Measurements from ENCODE around the gene TRIM66.

Gene TRIM66

DNA sequence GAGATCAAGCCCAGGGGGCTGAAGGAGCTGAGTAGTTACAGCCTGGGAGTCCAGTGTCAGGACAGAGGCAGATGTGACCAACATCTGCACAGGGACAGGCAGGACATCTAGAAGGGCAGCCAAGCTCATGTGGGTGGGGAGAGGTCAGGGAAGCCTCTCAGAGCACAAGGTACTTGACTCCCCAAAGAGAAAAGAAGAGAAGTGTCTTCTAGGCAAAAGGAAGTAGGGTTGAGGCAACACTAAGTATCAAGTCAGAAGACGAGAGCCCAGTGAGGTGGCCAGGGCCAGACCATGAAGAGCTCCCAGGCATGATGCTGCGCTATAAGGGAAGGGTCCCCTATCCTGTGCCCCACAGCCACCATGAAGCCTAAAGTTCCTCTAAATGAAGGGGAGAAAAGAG, 21.7 kb upstream of the TRIM66 start:
- no peak for DNase-seq (ENCODE audit: low read depth in 1 of 2, low spot score in 1 of 2)
- TF ChIP-seq, protein P1, sequence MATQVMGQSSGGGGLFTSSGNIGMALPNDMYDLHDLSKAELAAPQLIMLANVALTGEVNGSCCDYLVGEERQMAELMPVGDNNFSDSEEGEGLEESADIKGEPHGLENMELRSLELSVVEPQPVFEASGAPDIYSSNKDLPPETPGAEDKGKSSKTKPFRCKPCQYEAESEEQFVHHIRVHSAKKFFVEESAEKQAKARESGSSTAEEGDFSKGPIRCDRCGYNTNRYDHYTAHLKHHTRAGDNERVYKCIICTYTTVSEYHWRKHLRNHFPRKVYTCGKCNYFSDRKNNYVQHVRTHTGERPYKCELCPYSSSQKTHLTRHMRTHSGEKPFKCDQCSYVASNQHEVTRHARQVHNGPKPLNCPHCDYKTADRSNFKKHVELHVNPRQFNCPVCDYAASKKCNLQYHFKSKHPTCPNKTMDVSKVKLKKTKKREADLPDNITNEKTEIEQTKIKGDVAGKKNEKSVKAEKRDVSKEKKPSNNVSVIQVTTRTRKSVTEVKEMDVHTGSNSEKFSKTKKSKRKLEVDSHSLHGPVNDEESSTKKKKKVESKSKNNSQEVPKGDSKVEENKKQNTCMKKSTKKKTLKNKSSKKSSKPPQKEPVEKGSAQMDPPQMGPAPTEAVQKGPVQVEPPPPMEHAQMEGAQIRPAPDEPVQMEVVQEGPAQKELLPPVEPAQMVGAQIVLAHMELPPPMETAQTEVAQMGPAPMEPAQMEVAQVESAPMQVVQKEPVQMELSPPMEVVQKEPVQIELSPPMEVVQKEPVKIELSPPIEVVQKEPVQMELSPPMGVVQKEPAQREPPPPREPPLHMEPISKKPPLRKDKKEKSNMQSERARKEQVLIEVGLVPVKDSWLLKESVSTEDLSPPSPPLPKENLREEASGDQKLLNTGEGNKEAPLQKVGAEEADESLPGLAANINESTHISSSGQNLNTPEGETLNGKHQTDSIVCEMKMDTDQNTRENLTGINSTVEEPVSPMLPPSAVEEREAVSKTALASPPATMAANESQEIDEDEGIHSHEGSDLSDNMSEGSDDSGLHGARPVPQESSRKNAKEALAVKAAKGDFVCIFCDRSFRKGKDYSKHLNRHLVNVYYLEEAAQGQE (IDR thresholded peaks at IDR 0.05; ENCODE audit: insufficient replicate concordance, low read depth) = no peak
- no peak for TF ChIP-seq GABPA (IDR thresholded peaks at IDR 0.05; ENCODE audit: low read depth)
- TF ChIP-seq POLR2AphosphoS5 (IDR thresholded peaks at IDR 0.05; ENCODE audit: low read depth) = no peak
- TF ChIP-seq, protein P2, sequence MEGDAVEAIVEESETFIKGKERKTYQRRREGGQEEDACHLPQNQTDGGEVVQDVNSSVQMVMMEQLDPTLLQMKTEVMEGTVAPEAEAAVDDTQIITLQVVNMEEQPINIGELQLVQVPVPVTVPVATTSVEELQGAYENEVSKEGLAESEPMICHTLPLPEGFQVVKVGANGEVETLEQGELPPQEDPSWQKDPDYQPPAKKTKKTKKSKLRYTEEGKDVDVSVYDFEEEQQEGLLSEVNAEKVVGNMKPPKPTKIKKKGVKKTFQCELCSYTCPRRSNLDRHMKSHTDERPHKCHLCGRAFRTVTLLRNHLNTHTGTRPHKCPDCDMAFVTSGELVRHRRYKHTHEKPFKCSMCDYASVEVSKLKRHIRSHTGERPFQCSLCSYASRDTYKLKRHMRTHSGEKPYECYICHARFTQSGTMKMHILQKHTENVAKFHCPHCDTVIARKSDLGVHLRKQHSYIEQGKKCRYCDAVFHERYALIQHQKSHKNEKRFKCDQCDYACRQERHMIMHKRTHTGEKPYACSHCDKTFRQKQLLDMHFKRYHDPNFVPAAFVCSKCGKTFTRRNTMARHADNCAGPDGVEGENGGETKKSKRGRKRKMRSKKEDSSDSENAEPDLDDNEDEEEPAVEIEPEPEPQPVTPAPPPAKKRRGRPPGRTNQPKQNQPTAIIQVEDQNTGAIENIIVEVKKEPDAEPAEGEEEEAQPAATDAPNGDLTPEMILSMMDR (IDR thresholded peaks at IDR 0.05; ENCODE audit: insufficient read depth, low read length) = no peak
- TF ChIP-seq SPI1 (IDR thresholded peaks at IDR 0.05; ENCODE audit: borderline replicate concordance, low read depth) = no peak
- Histone ChIP-seq H3K4me3 (replicated peaks; ENCODE audit: insufficient read depth, low read length) (no peak overlapping the region), H3K27ac (replicated peaks) (no peak overlapping the region), H3K27me3 (ENCODE audit: insufficient read depth, poor library complexity, severe bottlenecking) (no peaks in the 10 kb centered on the region)

DNA sequence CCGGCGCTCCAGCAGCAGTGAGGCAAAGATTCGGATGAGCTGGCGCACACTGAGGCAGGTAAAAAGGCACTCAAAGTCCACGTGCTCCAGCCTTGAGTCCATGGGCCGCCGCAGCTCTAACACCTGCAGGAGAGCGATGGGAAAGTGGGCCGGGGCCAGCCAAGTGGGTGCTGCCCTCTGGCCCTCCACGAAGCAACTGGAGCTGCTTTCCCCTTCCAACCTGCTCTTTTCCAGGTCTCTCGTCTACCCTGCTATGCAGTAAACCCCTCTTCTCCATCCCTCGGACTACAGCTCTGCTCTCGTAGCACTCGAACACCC, 20.1 kb upstream of the TRIM66 start:
- no peak for TF ChIP-seq GABPA (IDR thresholded peaks at IDR 0.05; ENCODE audit: low read depth)
- no peak for TF ChIP-seq SPI1 (IDR thresholded peaks at IDR 0.05; ENCODE audit: borderline replicate concordance, low read depth)
- TF ChIP-seq POLR2AphosphoS5 (IDR thresholded peaks at IDR 0.05; ENCODE audit: low read depth) = no peak
- TF ChIP-seq, protein P1 (IDR thresholded peaks at IDR 0.05; ENCODE audit: insufficient replicate concordance, low read depth) = no peak
- DNase-seq (ENCODE audit: low read depth in 1 of 2, low spot score in 1 of 2) = no peak
- H3K27me3 ChIP-seq (ENCODE audit: insufficient read depth, poor library complexity, severe bottlenecking) = no peaks in the 10 kb centered on the region
- no peak overlapping the region for H3K27ac ChIP-seq (replicated peaks)
- H3K4me3 ChIP-seq (replicated peaks; ENCODE audit: insufficient read depth, low read length) = no peak overlapping the region

DNA sequence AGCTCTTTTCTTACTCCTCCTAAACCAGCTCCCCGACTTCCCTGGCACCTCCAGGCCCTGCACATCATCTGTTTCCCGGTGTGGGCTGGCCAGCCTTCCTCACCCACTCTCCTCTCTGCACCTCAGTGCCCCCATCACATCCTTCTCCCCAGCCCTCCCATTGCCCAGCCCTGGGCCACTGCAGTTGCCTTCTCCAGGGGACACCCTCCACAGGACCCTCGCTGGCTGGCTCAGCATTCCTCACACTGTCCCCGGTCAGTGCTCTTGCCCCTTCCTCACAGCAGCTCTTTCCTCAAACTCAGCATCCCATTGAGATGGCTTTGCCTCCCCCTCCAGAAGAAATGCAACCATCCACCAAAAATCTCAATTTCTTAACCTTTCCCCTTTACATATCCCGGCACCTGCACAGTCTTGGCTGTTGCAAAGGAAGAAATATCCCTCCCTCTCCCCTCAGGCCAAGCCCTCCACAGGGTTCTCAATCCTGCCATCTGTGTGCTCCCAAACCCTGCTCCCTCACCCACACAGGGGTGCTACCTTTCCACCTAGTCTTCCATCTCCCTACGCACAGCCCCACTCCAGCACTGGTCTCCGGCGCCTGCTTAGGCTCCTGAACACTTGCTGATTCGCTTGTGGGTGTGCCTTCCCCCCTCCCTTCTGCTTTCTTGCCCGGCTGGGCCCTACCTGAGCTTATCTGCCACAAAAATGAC, 19.6 kb upstream of the TRIM66 start:
- no peak overlapping the region for H3K27ac ChIP-seq (replicated peaks)
- DNase-seq (ENCODE audit: low read depth in 1 of 2, low spot score in 1 of 2) = no peak
- no peaks in the 10 kb centered on the region for H3K27me3 ChIP-seq (ENCODE audit: insufficient read depth, poor library complexity, severe bottlenecking)
- H3K4me3 ChIP-seq (replicated peaks; ENCODE audit: insufficient read depth, low read length) = no peak overlapping the region
- TF ChIP-seq GABPA (IDR thresholded peaks at IDR 0.05; ENCODE audit: low read depth) (no peak), POLR2AphosphoS5 (IDR thresholded peaks at IDR 0.05; ENCODE audit: low read depth) (no peak), SPI1 (IDR thresholded peaks at IDR 0.05; ENCODE audit: borderline replicate concordance, low read depth) (no peak)
- TF ChIP-seq, protein P1 (IDR thresholded peaks at IDR 0.05; ENCODE audit: insufficient replicate concordance, low read depth) = no peak
- TF ChIP-seq, protein P2 (IDR thresholded peaks at IDR 0.05; ENCODE audit: insufficient read depth, low read length) = no peak

Data from HL-60 (cell line).